Muscle of back (tissue), 11 donors: Measurements from ENCODE around the gene SLC13A1. TPM values are rescaled to one million over a fixed set of nuclear protein-coding genes. Genes with fewer than 3 reads are reported as not detected.

Source experiments
- DNase-seq, 3 donors: peaks; one replicate each; pipeline versions ENCODE4 v3.0.0 to v3.0.0-alpha.2; 2013
- polyA plus RNA-seq, 10 donors: library from polyadenylated mRNA; unstranded; fragments of 120-200 nt; gene quantifications; one replicate each; pipeline ENCODE4 v1.2.1, GENCODE V29; 2013; ENCODE audit not compliant: insufficient read length in 10 of 10

Gene SLC13A1
- polyA plus RNA-seq, 10 donors: not detected

- no peak for DNase-seq
Observed at GRCh38 chr7:123193235-123193634, 6.5 kb downstream of the SLC13A1 start.

DNA sequence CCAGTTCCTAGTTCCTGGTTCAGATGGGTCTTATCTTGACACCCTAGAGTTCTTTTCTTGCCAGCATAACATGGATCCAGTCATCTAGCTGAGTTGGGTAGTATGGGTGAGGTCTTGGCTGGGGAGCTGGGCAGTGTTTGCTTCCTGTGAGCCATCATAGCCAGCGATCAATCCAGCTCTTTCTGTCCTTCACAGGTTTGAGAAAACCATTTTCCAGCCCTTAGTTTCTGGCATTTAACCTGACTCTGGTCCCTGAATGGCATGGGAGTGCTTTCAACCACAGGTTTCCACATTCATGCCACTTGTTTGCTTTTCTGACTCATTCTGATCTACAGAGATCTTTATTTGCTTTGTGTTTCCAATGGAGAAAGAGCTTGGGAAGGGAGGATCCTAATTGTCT is 8.6 kb downstream of the SLC13A1 start:
- no peak for DNase-seq

- no peak for DNase-seq
Observed at GRCh38 chr7:123190109-123190831, 9.5 kb downstream of the SLC13A1 start.

DNA sequence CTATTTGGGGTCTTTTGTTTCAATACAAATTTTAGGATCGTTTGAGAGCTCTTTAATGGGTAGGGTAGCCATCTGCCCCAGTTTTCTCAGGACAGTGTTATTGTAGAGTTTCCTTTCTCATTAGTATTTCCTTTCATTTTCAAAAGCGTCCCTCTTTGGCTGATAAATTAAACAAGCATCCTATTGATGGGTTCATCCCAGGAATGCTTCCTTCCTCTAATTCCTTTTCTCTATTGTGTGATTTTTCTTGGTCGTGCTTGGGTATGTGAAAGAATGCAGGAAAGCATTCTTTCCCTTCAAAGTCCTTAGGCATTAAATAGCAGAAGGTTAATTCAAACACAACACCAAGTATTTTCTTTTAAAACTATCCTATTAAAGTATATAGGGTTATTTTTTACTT is 14.0 kb downstream of the SLC13A1 start:
- DNase-seq: no peak

DNA sequence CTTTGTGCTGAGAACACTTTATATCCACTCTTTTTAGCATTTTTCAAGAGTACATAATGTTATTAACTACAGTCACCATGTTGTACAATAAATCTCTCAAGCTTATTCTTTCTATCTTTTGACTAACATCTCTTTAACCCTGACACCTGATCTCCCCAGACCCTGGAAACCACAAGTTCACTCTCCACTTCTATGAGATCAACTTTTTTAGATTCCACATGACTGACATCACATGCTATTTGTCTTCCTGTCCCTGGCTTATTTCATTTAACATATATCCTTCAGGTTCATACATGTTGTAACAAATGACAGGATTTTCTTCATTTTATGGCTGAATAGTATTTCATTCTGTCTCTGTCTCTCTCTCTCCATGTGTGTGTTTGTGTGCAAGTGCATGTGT is 15.5 kb downstream of the SLC13A1 start:
- DNase-seq: no peak

DNA sequence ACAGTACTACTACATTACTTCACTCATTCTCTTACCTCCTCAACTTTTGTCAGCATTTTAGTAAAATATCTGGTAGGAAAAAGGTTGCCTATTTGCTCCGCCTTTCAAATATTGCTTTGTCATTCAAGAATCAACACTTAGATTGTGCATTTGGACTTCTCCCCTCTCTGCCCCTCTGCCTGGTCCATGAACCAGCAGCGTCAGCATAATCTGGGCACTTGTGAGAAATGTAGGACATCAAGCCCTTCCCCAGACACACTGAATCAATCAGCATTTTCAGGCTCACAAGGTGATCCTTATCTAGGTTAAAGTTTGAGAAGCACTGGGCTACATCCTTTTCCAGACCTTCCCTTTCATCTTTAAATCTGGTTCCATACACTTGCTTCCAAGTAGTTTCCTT is 16.3 kb downstream of the SLC13A1 start:
- no peak for DNase-seq

DNA sequence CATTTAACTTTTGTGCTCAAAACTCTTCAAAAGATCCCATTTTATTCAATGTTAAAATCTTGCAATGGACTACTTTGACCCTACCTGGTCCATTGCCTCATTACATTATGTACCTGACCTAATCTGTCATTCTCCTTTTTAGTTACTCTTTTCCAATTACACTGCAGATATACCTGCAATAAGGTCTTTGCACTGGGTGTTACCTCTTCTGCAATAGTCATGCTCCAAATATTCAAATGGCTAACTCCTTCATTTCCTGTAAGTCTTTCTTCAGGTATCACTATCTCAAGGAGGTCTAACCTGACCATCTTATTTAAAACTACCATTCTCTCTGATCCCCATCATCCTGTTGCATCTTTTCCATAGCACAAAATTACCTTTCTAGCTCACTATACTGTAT is 22.3 kb downstream of the SLC13A1 start:
- no peak for DNase-seq

DNA sequence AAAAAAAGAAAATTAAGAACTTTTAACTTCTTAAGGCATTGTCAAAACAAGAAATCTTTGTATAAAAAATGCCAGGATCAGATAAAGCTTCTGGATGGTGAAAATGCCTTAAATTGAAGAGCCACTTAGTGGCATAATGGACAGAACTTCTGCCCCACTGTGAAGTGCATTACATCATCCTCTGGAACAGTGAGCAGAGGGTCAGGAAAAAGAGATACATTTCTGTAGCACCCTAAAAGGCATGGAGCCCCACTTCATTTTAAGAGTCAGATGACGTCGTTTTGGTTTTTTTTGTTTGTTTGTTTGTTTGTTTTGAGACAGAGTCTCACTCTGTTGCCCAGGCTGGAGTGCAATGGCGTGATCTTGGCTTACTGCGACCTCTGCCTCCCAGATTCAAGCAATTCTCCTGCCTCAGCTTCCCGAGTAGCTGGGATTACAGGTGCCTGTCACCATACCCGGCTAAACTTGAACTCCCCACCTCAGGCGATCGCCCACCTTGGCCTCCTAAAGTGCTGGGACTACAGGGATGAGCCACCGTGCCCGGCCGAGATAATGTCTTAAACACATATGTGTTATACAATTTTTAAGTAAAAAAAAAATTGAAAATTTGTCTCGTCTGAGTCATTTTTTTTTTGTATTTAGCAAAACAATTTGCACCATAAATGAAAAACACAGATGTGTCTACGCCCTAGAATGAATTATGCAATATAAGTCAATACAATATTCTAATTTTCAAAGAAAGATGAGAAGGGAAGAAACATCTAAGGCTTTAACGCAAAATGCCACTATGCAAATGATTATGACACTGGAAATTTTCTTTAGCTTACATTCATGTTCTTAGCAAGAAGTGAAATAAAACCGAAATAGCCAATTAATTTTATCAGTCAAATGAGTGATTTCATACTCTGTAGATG is 29.2 kb downstream of the SLC13A1 start:
- DNase-seq: no peak

DNA sequence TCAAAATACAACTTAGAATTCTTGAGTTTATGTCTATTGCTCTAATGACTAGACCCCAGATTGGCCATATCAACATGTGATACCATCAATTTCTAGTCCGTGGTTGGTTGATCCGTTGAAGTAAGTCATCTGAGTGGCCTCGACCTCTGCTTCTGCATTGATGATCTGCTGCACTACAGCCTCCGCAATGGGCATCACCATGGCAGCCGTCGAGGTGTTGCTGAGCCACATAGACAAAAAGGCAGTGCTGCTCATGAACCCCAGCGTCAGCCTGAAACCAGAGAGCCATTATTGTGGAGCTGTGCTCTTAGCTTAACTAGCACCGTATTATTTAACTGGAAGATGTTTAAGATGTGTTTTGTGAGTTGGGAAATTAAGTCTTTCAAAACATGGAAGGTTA is 30.7 kb downstream of the SLC13A1 start:
- DNase-seq: no peak

DNA sequence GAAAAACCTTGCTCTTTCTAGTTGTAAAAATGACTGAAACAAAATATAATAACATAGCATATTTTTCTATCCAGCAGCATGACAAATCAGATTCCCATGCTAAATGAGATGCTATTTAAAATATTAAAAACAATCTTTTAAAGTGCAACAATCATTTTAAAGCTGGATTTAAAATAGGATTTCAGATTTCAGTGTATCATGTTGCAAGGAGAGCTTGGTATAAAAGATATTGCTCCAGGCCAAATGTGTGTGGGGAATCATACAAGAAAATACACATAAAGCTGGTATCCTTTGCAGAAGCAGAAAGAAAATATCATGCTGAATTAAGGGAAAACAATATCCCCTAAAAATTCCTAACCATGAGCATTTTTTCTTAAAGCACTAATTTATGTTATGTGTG is 42.2 kb downstream of the SLC13A1 start:
- DNase-seq: no peak

DNA sequence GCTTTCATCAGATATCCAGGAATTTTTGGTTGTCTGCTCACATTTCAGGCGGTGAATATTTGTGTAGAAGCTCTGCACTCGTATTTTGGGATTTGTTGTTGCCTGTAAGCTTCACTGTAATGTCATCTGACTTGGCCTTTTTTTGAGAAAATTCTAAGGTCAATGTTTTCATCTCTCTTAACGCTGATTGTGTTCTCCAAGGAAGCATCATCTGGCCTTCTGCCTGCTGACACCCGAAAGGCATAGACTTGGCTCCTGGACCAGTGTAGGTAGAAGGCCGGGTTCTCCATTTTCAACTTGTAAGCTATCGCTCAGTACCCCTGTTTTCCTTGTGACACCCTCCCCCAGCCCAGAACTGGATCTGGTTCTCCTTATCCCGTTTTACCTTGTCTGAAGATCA is 44.2 kb downstream of the SLC13A1 start:
- no peak for DNase-seq

- DNase-seq: peak; percentile 54 to 81 (median 69)
Observed at GRCh38 chr7:123154231-123154860, 45.4 kb downstream of the SLC13A1 start.

- DNase-seq: no peak
Observed at GRCh38 chr7:123151443-123151842, 48.3 kb downstream of the SLC13A1 start.

GRCh38 chr7:123148813-123149212 is 51.0 kb downstream of the SLC13A1 start:
- no peak for DNase-seq

DNA sequence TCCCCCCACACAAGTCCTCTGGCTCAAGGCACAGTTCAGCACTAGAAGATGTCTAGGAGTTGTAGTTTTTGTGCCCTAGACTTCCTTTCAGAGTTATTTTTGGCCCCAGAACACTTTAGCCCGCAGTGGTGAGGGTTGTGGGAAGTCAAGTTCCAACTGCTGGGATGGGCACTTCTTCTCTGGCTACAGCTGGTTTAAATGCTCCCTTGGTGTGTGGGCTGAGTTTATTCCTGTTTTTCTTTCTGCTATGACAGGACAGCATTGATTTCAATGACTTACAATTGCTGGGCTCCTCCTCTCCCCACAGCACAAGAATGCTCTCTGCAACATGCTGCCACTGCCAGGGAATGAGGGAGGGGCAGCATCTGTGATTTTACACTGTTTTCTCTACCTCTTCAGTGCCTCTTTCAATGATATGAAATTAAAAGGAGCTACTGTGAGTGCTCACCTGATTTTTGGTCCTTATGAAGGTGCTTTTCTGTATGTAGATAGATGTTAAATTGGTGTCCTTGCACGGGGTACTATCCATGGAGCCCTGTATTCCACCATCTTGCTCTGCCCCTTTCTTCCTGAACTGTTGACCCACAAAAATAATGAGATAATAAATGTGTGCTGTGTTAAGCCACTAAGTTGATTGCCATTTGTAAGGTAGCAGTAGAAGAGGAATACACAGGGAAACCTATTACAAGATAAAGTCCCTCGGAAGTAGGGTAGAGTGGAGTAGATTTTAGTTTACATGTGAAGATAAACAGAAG is 56.3 kb downstream of the SLC13A1 start:
- no peak for DNase-seq

GRCh38 chr7:123140561-123140960 is 59.2 kb downstream of the SLC13A1 start:
- no peak for DNase-seq

GRCh38 chr7:123135960-123136359 is 63.8 kb downstream of the SLC13A1 start:
- DNase-seq: no peak

DNA sequence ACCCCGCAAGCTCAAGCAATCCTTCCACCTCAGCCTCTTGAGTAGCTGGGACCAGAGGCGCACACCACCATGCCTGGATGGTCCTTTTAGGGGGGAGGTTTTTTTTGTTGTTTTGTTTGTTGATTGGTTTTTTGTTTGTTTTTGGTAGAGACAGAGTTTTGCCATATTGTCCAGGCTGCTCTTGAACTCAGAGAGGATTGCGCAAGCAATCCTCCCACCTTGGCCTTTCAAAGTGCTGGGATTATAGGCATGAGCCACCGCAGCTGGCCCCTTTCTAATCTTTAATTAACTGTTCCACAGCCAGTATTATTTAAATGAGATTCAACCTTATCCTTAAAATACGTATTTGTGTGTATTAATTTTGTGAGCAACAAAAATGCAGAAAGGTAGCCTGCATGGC is 65.8 kb downstream of the SLC13A1 start:
- no peak for DNase-seq

DNA sequence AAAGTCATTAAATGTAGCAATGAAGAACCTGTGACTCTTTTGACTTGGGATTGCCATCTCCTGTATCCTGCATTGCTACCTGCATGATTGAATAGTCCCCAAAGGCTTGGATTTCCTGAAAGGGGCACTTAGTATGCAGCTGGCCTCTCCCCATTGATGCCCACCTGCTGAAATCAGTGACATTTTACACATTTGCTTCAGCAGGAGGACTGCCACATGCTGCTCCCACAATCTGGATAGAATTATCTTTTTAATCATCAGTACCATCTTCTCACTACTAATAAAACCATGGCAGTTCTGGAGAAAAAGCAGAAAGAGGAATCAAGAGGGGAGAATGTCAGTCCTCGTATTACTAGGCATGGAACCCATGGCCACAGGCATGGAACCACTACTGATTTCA is 67.8 kb downstream of the SLC13A1 start:
- no peak for DNase-seq

DNA sequence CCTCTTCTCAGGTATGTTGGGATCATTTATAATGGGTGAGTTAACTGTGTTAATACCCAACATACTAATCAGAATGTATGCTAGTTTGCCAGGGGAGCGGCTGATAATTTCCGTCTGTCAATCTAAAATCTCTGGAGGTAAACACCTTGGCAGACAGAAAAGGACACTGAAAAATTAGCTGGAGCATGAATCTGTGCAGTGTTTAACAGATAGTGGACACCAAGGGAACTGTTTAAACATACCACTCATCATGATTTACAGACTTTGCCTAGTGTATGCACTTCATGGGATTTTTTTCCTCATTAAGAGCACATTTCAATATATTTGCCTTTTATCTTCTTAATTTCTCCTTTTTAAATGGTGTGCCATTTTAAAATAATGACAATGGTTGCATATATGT is 68.2 kb downstream of the SLC13A1 start:
- DNase-seq: no peak

DNA sequence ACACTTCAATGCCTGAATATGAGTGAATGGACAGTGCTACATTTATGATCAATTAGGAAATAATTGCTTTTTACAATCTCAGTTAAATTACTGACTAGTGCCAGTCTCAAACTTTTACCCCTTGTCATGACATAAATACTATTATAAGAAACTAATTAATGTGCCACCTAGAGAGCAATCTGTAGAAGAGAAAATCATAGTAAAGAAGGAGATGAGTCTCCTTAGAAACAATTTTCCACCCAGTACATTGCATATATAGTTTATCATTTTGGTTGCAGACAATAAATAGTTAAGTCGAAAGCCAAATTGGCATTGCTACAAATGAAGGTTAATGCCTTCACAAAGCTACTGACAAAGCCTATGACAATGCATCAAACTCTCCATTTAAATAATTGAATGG is 68.6 kb downstream of the SLC13A1 start:
- DNase-seq: no peak

DNA sequence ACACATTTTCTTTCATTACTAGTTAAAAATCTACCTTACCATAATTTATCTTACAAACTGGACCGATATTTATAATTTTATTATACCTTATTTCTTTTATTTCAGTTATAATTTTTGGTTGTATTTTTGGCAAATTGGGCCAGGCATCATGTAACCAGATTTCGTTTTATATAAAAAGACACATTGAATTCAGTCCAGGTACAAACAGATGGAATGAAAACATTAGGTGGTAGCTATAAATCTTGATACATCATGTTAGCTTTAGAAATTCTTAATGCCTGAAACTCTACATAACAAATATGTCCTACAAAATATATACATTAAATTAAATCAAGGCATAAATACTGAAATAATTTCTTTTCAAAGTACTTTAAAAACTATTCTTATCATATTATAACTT is 73.1 kb downstream of the SLC13A1 start:
- DNase-seq: no peak
